ENCODE measurements around the gene FAM204A. TPM values are rescaled to one million over a fixed set of nuclear protein-coding genes. Genes with fewer than 3 reads are reported as not detected.

The FAM204A gene
- total RNA-seq, 1 donor from 2014 or later, result 55.3 TPM

- no peaks in the 10 kb centered on the region for H3K4me1 Mint-ChIP-seq (ENCODE audit: low read depth)
- peaks cover 5% of the 10 kb centered on the region for H3K27me3 Mint-ChIP-seq
- H3K27ac Mint-ChIP-seq, result no peak overlapping the region
- H3K9me3 Mint-ChIP-seq (ENCODE audit: low read depth), result peaks cover 9% of the 10 kb centered on the region
- TF ChIP-seq CTCF (IDR thresholded peaks at IDR 0.05; ENCODE audit: unreplicated experiment), result no peak
- H3K4me3 Mint-ChIP-seq (ENCODE audit: low read depth), result no peak overlapping the region
- no peaks in the 10 kb centered on the region for H3K36me3 Mint-ChIP-seq (ENCODE audit: insufficient read depth)
- no peak for DNase-seq (ENCODE audit: low spot score, unreplicated experiment)
These were observed 28.4 kb upstream of the FAM204A start for GRCh38 chr10:118370499-118370898.

GRCh38 chr10:118369641-118370205 lies 27.6 kb upstream of the FAM204A start:
- Mint-ChIP-seq H3K27me3 (peaks cover 5% of the 10 kb centered on the region), H3K4me3 (ENCODE audit: low read depth) (no peak overlapping the region), H3K27ac (no peak overlapping the region), H3K9me3 (ENCODE audit: low read depth) (peaks cover 15% of the 10 kb centered on the region), H3K36me3 (ENCODE audit: insufficient read depth) (no peaks in the 10 kb centered on the region), H3K4me1 (ENCODE audit: low read depth) (peaks cover 1% of the 10 kb centered on the region)
- no peak for TF ChIP-seq CTCF (IDR thresholded peaks at IDR 0.05; ENCODE audit: unreplicated experiment)
- no peak for DNase-seq (ENCODE audit: low spot score, unreplicated experiment)

DNA sequence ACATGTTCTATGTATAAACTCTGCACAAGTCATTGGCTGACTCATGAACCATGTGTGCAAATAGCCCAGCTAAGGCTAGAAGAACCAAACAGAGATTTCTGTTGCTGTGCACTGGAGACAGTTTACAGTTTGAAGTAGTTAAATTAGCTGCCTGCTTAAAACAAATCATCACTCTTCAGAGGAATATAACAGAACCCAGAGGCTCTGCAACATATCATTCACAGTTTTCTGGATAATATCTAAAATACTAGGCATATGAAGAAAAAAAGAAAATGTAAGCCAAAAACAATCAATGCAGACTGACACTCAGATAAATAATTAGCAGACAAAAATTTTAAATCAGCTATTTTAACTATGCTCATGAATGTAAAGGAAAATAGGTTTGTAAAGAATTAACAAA lies 23.6 kb upstream of the FAM204A start:
- TF ChIP-seq CTCF (IDR thresholded peaks at IDR 0.05; ENCODE audit: unreplicated experiment), result no peak

GRCh38 chr10:118362103-118362502 lies 20.0 kb upstream of the FAM204A start:
- H3K4me3 Mint-ChIP-seq (ENCODE audit: low read depth), result no peak overlapping the region
- no peak overlapping the region for H3K27ac Mint-ChIP-seq
- TF ChIP-seq CTCF (IDR thresholded peaks at IDR 0.05; ENCODE audit: unreplicated experiment), result no peak
- peaks cover 13% of the 10 kb centered on the region for H3K4me1 Mint-ChIP-seq (ENCODE audit: low read depth)
- peaks cover 3% of the 10 kb centered on the region for H3K27me3 Mint-ChIP-seq
- H3K36me3 Mint-ChIP-seq (ENCODE audit: insufficient read depth), result no peaks in the 10 kb centered on the region
- no peak for DNase-seq (ENCODE audit: low spot score, unreplicated experiment)
- peaks cover 11% of the 10 kb centered on the region for H3K9me3 Mint-ChIP-seq (ENCODE audit: low read depth)

More for the DNA sequence above, 23.6 kb upstream of the FAM204A start:
- Mint-ChIP-seq H3K36me3 (ENCODE audit: insufficient read depth) (no peaks in the 10 kb centered on the region), H3K27me3 (peaks cover 3% of the 10 kb centered on the region), H3K4me1 (ENCODE audit: low read depth) (peaks cover 1% of the 10 kb centered on the region), H3K27ac (no peak overlapping the region), H3K4me3 (ENCODE audit: low read depth) (no peak overlapping the region), H3K9me3 (ENCODE audit: low read depth) (peaks cover 15% of the 10 kb centered on the region)
- no peak for DNase-seq (ENCODE audit: low spot score, unreplicated experiment)

- no peak overlapping the region for H3K4me3 Mint-ChIP-seq (ENCODE audit: low read depth)
- H3K27me3 Mint-ChIP-seq, result peaks cover 3% of the 10 kb centered on the region
- H3K4me1 Mint-ChIP-seq (ENCODE audit: low read depth), result peaks cover 21% of the 10 kb centered on the region
- H3K36me3 Mint-ChIP-seq (ENCODE audit: insufficient read depth), result no peaks in the 10 kb centered on the region
- no peak for DNase-seq (ENCODE audit: low spot score, unreplicated experiment)
- no peak for TF ChIP-seq CTCF (IDR thresholded peaks at IDR 0.05; ENCODE audit: unreplicated experiment)
- H3K9me3 Mint-ChIP-seq (ENCODE audit: low read depth), result no peaks in the 10 kb centered on the region
- H3K27ac Mint-ChIP-seq, result no peak overlapping the region
These were observed 16.2 kb upstream of the FAM204A start for GRCh38 chr10:118358327-118358726.

All from progenitor cell of endocrine pancreas (in vitro differentiated cells).